SK-N-SH (cell line): ENCODE results near the gene REEP1. TPM values are rescaled to one million over a fixed set of nuclear protein-coding genes. Genes with fewer than 3 reads are reported as not detected.

Experiments
- CTCF ChIA-PET: fragments of 300-600, 350-600 bp; formaldehyde crosslinking; extraction: SDS; loops from one replicate; lab custom pipeline; 2021; lab: Yijun Ruan, JAX
- POLR2A ChIA-PET: fragments of 350-600 bp; sonication (Branson Sonifier 250); formaldehyde crosslinking; extraction: SDS; loops from one replicate; lab custom pipeline; 2020; ENCODE audit warnings: antibody characterized with exemption, inconsistent platforms; lab: Yijun Ruan, JAX
- DNase-seq: peaks from one replicate; pipeline ENCODE4 v3.0.0; 2012
- H2AFZ ChIP-seq: fragments of 200-600 bp; sonication (generic); 2 replicates; pipeline ENCODE4 v1.8.1; 2016; ENCODE audit warnings: antibody characterized with exemption, mild to moderate bottlenecking, low read depth
- H3F3A ChIP-seq: fragments of 200-600 bp; sonication (generic); replicated peaks from 2 replicates; pipeline ENCODE3; 2016; ENCODE audit warnings: antibody characterized with exemption, mild to moderate bottlenecking; ENCODE audit not compliant: insufficient read depth
- H3K27ac ChIP-seq, 2 experiments: fragments of 200-500 bp in 1 of 2; fragments of 200-600 bp in 1 of 2; sonication (Bioruptor generic) in 1 of 2; sonication (generic), shearing (Covaris generic) in 1 of 2; 2 replicates each; pipeline versions ENCODE4 v1.5.1 to v1.6.1; 2014 to 2016; ENCODE audit warnings: low read depth in 2 of 2, inconsistent platforms in 1 of 2, low read length in 1 of 2, mild to moderate bottlenecking in 1 of 2, mixed read lengths in 1 of 2
- H3K27me3 ChIP-seq: fragments of 200-600 bp; sonication (generic), shearing (Covaris generic); 2 replicates; pipeline ENCODE4 v1.6.1; 2016; ENCODE audit warnings: mixed run types; ENCODE audit not compliant: insufficient read depth
- H3K36me3 ChIP-seq, 2 experiments: fragments of 200-500 bp in 1 of 2; fragments of 200-600 bp in 1 of 2; sonication (Bioruptor generic) in 1 of 2; sonication (generic) in 1 of 2; replicated peaks in 1 of 2; 2 replicates each; pipeline versions ENCODE3 to v1.5.1; 2014 to 2016; ENCODE audit warnings: low read length in 1 of 2, mild to moderate bottlenecking in 1 of 2; ENCODE audit not compliant: insufficient read depth in 2 of 2, control insufficient read depth in 1 of 2
- H3K4me1 ChIP-seq, 2 experiments: fragments of 200-500 bp in 1 of 2; fragments of 200-600 bp in 1 of 2; sonication (Bioruptor generic) in 1 of 2; sonication (generic), shearing (Covaris generic) in 1 of 2; 2 replicates each; pipeline versions ENCODE4 v1.5.1 to v1.6.1; 2014 to 2016; ENCODE audit warnings: low read depth in 1 of 2, low read length in 1 of 2, mixed run types in 1 of 2; ENCODE audit not compliant: insufficient read depth in 2 of 2, control insufficient read depth in 1 of 2
- H3K4me2 ChIP-seq: fragments of 200-600 bp; sonication (generic), shearing (Covaris generic); 2 replicates; pipeline ENCODE4 v1.6.1; 2017; ENCODE audit warnings: mixed run types
- H3K4me3 ChIP-seq, 2 experiments: fragments of 200-500 bp in 1 of 2; fragments of 200-600 bp in 1 of 2; sonication (Bioruptor generic) in 1 of 2; sonication (generic), shearing (Covaris generic) in 1 of 2; 2 replicates each; pipeline versions ENCODE4 v1.5.1 to v1.8.1; 2014 to 2016; ENCODE audit warnings: low read depth in 2 of 2, inconsistent platforms in 1 of 2, low read length in 1 of 2, mild to moderate bottlenecking in 1 of 2, mixed read lengths in 1 of 2, moderate library complexity in 1 of 2
- H3K79me2 ChIP-seq: fragments of 200-600 bp; sonication (generic); 2 replicates; pipeline ENCODE4 v1.8.1; 2017; ENCODE audit warnings: mild to moderate bottlenecking; ENCODE audit not compliant: insufficient read depth
- H3K9ac ChIP-seq: fragments of 200-600 bp; sonication (generic); 2 replicates; pipeline ENCODE4 v1.6.1; 2017; ENCODE audit warnings: mixed run types
- H3K9me2 ChIP-seq: fragments of 200-600 bp; sonication (generic); 2 replicates; pipeline ENCODE4 v1.6.1; 2017; ENCODE audit warnings: mixed run types
- H3K9me3 ChIP-seq: fragments of 200-600 bp; sonication (generic); 2 replicates; pipeline ENCODE4 v1.6.1; 2017; ENCODE audit warnings: mixed run types, mild to moderate bottlenecking, moderate library complexity
- H4K20me1 ChIP-seq: fragments of 200-600 bp; sonication (generic); 2 replicates; pipeline ENCODE4 v1.6.1; 2017; ENCODE audit warnings: mild to moderate bottlenecking, mixed run types; ENCODE audit not compliant: insufficient read depth
- CHD2 ChIP-seq: fragments of 150-350 bp; IDR thresholded peaks from 2 replicates; pipeline ENCODE4 v1.6.1; 2018; ENCODE audit warnings: low read length; ENCODE audit not compliant: partially characterized antibody
- EP300 ChIP-seq, 2 experiments: IDR thresholded peaks; 2 replicates each; pipeline versions ENCODE4 v1.4.0 to v1.6.1; 2012; ENCODE audit warnings: borderline replicate concordance in 1 of 2, low read depth in 1 of 2, low read length in 1 of 2
- FOSL2 ChIP-seq: IDR thresholded peaks from 2 replicates; pipeline ENCODE4 v1.4.0; 2012; ENCODE audit warnings: low read depth, mild to moderate bottlenecking, moderate library complexity, borderline replicate concordance
- FOXJ3 ChIP-seq: sonication (generic); formaldehyde crosslinking; IDR thresholded peaks from 2 replicates; pipeline ENCODE4 v1.5.1; 2020; ENCODE audit warnings: mild to moderate bottlenecking, missing genetic modification reagents
- GABPA ChIP-seq: IDR thresholded peaks from 2 replicates; pipeline ENCODE4 v1.4.0; 2012; ENCODE audit warnings: low read depth, mild to moderate bottlenecking
- JUND ChIP-seq: IDR thresholded peaks from 2 replicates; pipeline ENCODE4 v1.4.0; 2012
- MEF2A ChIP-seq: IDR thresholded peaks from 2 replicates; pipeline ENCODE4 v1.4.0; 2012; ENCODE audit warnings: low read depth, borderline replicate concordance
- MXI1 ChIP-seq: IDR thresholded peaks from 2 replicates; pipeline ENCODE4 v1.6.1; 2012; ENCODE audit warnings: mild to moderate bottlenecking, low read depth, low read length, improper control_type of control experiment
- NRF1 ChIP-seq: IDR thresholded peaks from 2 replicates; pipeline ENCODE4 v1.6.1; 2012; ENCODE audit warnings: low read depth, mild to moderate bottlenecking, low read length
- RXRA ChIP-seq: IDR thresholded peaks from 2 replicates; pipeline ENCODE4 v1.4.0; 2012; ENCODE audit warnings: low read depth, mild to moderate bottlenecking, borderline replicate concordance
- SIN3A ChIP-seq: IDR thresholded peaks from 2 replicates; pipeline ENCODE4 v1.6.1; 2012; ENCODE audit warnings: low read depth, mild to moderate bottlenecking, low read length, moderate library complexity, borderline replicate concordance
- YY1 ChIP-seq: IDR thresholded peaks from 2 replicates; pipeline ENCODE4 v1.4.0; 2012; ENCODE audit warnings: low read depth, mild to moderate bottlenecking
- WGBS: methylation state at CpG from one replicate; pipeline ENCODE4 v1.1.6; 2017; ENCODE audit warnings: low lambda C conversion rate; 5-methylcytosine and 5-hydroxymethylcytosine counted together
- polyA plus RNA-seq, 3 experiments: library from polyadenylated mRNA; depleted of rRNA; stranded (reverse); fragments of >200 nt; gene quantifications; 2 replicates each; pipeline ENCODE4 v1.2.3, GENCODE V29; 2012
- TF ChIP-seq, protein P1 (sequence below): IDR thresholded peaks from 2 replicates; pipeline ENCODE4 v1.4.0; 2012; ENCODE audit warnings: low read depth, borderline replicate concordance
- TF ChIP-seq, protein P2 (sequence below): fragments of 150-350 bp; IDR thresholded peaks from 2 replicates; pipeline ENCODE4 v1.6.1; 2016; ENCODE audit warnings: mild to moderate bottlenecking, low read depth, low read length
- TF ChIP-seq, protein P3 (sequence below): IDR thresholded peaks from 2 replicates; pipeline ENCODE4 v1.6.1; 2012; ENCODE audit warnings: mild to moderate bottlenecking, low read depth, low read length, moderate library complexity

REEP1 gene
- polyA plus RNA-seq, 1 of the 3 experiments (the other 2 are of a cell fraction) = 0.13 TPM

DNA sequence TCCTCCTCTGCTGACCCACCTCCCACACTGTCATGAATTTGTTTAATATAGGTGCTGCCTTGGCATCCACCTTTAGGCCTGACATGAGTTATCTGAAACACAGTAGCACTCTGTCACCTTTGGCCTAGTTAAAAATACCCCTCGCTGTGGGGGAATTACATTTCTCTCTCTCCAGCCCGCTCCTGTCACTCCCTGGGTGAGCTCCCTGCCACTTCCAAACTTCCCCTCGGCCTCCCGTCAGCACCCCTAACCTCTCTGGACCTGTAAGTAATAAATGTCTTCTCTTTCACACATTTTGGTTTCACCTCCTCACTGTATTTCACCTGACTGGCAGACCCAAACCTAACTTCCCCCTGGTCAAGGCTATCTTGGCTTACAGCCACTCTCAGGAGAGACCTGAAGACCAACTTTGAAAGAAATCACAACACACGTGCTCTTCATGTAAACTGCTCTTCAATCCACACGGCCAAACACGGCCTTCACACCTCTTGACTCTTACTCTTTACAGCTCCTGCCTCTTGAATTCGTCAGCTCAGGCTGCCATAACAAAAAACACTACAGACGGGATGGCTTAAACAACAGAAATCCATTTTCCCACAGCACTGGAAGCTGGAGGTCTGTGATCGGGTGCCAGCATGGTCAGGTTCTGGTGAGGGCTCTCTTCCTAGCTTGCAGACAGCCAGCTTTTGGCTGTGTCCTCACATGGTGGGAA is 28.3 kb downstream of the REEP1 start:
- Histone ChIP-seq H3K27ac (no peak overlapping the region), H3K4me3 (no peak overlapping the region), H3K4me1 (peaks cover 0 to 9% of the 10 kb centered on the region in 2 experiments; a peak in 2 of 4 replicates), H3K27me3 (no peaks in the 10 kb centered on the region; the same call in 1 of the 2 replicates), H3K79me2 (no peaks in the 10 kb centered on the region), H3K9ac (no peak overlapping the region), H3K36me3 (no peaks in the 10 kb centered on the region), H4K20me1 (no peaks in the 10 kb centered on the region), H2AFZ (no peak overlapping the region), H3K9me3 (no peaks in the 10 kb centered on the region), H3F3A (no peaks in the 10 kb centered on the region), H3K9me2 (no peaks in the 10 kb centered on the region), H3K4me2 (no peak overlapping the region)
- POLR2A ChIA-PET = no interaction called here
- CTCF ChIA-PET = interaction anchor here (1.0 kb wide), 1 partner anchor 13 kb away, joined by 3 read pairs; no protein-coding TSS in a partner anchor
- DNase-seq = no peak
- TF ChIP-seq RXRA = no peak
- TF ChIP-seq NRF1 = no peak
- TF ChIP-seq FOXJ3 = no peak
- TF ChIP-seq, protein P1, sequence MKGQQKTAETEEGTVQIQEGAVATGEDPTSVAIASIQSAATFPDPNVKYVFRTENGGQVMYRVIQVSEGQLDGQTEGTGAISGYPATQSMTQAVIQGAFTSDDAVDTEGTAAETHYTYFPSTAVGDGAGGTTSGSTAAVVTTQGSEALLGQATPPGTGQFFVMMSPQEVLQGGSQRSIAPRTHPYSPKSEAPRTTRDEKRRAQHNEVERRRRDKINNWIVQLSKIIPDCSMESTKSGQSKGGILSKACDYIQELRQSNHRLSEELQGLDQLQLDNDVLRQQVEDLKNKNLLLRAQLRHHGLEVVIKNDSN = no peak
- TF ChIP-seq JUND = no peak
- no peak for TF ChIP-seq GABPA
- no peak for TF ChIP-seq YY1
- TF ChIP-seq CHD2 = no peak
- TF ChIP-seq MEF2A = no peak
- no peak for TF ChIP-seq EP300 (IDR thresholded peaks at IDR 0.05; ENCODE audit: borderline replicate concordance in 1 of 2, low read depth in 1 of 2, low read length in 1 of 2)
- no peak for TF ChIP-seq FOSL2
- no peak for TF ChIP-seq SIN3A
- TF ChIP-seq, protein P2, sequence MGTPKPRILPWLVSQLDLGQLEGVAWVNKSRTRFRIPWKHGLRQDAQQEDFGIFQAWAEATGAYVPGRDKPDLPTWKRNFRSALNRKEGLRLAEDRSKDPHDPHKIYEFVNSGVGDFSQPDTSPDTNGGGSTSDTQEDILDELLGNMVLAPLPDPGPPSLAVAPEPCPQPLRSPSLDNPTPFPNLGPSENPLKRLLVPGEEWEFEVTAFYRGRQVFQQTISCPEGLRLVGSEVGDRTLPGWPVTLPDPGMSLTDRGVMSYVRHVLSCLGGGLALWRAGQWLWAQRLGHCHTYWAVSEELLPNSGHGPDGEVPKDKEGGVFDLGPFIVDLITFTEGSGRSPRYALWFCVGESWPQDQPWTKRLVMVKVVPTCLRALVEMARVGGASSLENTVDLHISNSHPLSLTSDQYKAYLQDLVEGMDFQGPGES = no peak
- no peak for TF ChIP-seq MXI1
- TF ChIP-seq, protein P3, sequence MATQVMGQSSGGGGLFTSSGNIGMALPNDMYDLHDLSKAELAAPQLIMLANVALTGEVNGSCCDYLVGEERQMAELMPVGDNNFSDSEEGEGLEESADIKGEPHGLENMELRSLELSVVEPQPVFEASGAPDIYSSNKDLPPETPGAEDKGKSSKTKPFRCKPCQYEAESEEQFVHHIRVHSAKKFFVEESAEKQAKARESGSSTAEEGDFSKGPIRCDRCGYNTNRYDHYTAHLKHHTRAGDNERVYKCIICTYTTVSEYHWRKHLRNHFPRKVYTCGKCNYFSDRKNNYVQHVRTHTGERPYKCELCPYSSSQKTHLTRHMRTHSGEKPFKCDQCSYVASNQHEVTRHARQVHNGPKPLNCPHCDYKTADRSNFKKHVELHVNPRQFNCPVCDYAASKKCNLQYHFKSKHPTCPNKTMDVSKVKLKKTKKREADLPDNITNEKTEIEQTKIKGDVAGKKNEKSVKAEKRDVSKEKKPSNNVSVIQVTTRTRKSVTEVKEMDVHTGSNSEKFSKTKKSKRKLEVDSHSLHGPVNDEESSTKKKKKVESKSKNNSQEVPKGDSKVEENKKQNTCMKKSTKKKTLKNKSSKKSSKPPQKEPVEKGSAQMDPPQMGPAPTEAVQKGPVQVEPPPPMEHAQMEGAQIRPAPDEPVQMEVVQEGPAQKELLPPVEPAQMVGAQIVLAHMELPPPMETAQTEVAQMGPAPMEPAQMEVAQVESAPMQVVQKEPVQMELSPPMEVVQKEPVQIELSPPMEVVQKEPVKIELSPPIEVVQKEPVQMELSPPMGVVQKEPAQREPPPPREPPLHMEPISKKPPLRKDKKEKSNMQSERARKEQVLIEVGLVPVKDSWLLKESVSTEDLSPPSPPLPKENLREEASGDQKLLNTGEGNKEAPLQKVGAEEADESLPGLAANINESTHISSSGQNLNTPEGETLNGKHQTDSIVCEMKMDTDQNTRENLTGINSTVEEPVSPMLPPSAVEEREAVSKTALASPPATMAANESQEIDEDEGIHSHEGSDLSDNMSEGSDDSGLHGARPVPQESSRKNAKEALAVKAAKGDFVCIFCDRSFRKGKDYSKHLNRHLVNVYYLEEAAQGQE = no peak
- WGBS = 55% methylated on average over 10 of the region's 10 CpGs
